Cortex of kidney (tissue), 1 donor: ENCODE measurements around the gene SP7.
"Not testable (repeated sequence)": the region's sequence is repeated elsewhere in the genome, so short reads cannot be mapped to it uniquely, and the experiment has no call there.

Experiments used
- DNase-seq: peaks from one replicate; lab custom pipeline; 2025; lab: John Stamatoyannopoulos, UW

The SP7 gene

GRCh38 chr12:53320352-53321195 is 15.6 kb downstream of the SP7 start:
- DNase-seq: no peak

- no peak for DNase-seq
Observed at GRCh38 chr12:53313996-53314395, 22.2 kb downstream of the SP7 start.

- DNase-seq: no peak
Observed at GRCh38 chr12:53308276-53308675, 27.9 kb downstream of the SP7 start.

- DNase-seq: no peak
Observed at GRCh38 chr12:53306826-53307225, 29.3 kb downstream of the SP7 start.

- DNase-seq: no peak
Observed at GRCh38 chr12:53302903-53303302, 33.3 kb downstream of the SP7 start.

- DNase-seq: no peak
Observed at GRCh38 chr12:53300187-53300586, 36.0 kb downstream of the SP7 start.

GRCh38 chr12:53299454-53300180 is 36.5 kb downstream of the SP7 start, which contains the start of gene MYG1:
MYG1 (plus strand) TSS chr12:53299695; CDS start chr12:53299738, 43 bp downstream.
- no peak for DNase-seq

GRCh38 chr12:53299101-53299453 is 37.1 kb downstream of the SP7 start:
- no peak for DNase-seq

GRCh38 chr12:53298164-53298563 is 38.0 kb downstream of the SP7 start:
- DNase-seq: no peak

- DNase-seq: not testable (repeated sequence)
Observed at GRCh38 chr12:53297106-53297505, 39.0 kb downstream of the SP7 start.

- no peak for DNase-seq
Observed at GRCh38 chr12:53295891-53296219, 40.3 kb downstream of the SP7 start.

GRCh38 chr12:53295070-53295890 is 40.9 kb downstream of the SP7 start, which contains the start of gene PFDN5:
PFDN5 (plus strand) TSS chr12:53295542; CDS start chr12:53295568, 26 bp downstream.
- DNase-seq: no peak

- no peak for DNase-seq
Observed at GRCh38 chr12:53292426-53292825, 43.7 kb downstream of the SP7 start.

GRCh38 chr12:53290661-53291060 is 45.5 kb downstream of the SP7 start:
- DNase-seq: no peak

GRCh38 chr12:53289891-53290290 is 46.3 kb downstream of the SP7 start:
- DNase-seq: no peak

GRCh38 chr12:53288322-53288721 is 47.8 kb downstream of the SP7 start:
- DNase-seq: no peak

GRCh38 chr12:53287741-53288216 is 48.4 kb downstream of the SP7 start:
- DNase-seq: no peak

GRCh38 chr12:53286448-53286847 is 49.7 kb downstream of the SP7 start:
- DNase-seq: no peak

GRCh38 chr12:53279888-53280498 is 56.2 kb downstream of the SP7 start:
- DNase-seq: no peak

GRCh38 chr12:53279283-53279869 is 56.8 kb downstream of the SP7 start:
- no peak for DNase-seq

- no peak for DNase-seq
Observed at GRCh38 chr12:53277981-53278380, 58.2 kb downstream of the SP7 start.
